ENCODE data around the gene CNRIP1. TPM values are rescaled to one million over a fixed set of nuclear protein-coding genes. Genes with fewer than 3 reads are reported as not detected.
A peak's percentile ranks its signal among the peaks of the same experiment; 100 is the strongest.

Gene CNRIP1
- total RNA-seq, 2 donors from 2014 or later, result 39.7 to 45.6 TPM

DNA sequence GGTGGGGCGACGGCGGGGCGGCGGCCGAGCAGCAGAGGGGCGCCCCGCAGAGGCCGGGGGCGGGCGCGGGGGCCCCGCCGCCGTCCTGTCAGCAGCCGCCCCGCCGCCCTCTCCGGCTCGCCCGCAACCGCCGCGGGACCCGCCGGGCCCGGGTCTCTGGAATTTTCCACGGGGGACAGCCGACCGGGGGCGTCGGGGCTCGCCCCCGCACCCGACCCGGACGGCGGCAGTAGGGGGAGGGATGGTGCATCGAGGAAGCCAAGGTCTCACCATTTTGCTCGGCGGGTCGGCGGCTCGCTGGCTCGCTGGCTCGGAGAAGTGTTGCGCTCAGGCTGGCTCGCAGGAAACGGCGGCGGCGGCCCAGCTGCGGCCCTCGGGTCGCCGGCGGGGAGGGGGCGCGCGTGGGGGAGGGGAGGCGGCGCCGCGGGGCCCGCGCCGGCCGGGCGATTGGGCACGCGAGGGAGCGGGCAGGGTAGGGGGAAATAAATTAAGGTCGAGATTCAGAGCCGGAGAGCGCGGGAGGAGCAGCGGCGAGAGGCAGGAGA is 67.8 kb downstream of the CNRIP1 start:
- Histone ChIP-seq H3K27me3 (replicated peaks; ENCODE audit: insufficient read depth) (no peaks in the 10 kb centered on the region), H3K4me3 (peak overlapping the region; percentile 93), H3K9me3 (no peaks in the 10 kb centered on the region), H3K4me1 (ENCODE audit: control insufficient read depth in 1 of 2, low read depth in 2 of 2) (peaks cover 45 to 51% of the 10 kb centered on the region in 2 donors), H3K36me3 (no peaks in the 10 kb centered on the region), H3K27ac (peak overlapping the region; percentile 84 to 92)
- no peak for DNase-seq (ENCODE audit: low spot score)
- peak; percentile 17 for ATAC-seq (ENCODE audit: insufficient number of reproducible peaks, low FRiP score, low read depth)
- TF ChIP-seq, protein P1, sequence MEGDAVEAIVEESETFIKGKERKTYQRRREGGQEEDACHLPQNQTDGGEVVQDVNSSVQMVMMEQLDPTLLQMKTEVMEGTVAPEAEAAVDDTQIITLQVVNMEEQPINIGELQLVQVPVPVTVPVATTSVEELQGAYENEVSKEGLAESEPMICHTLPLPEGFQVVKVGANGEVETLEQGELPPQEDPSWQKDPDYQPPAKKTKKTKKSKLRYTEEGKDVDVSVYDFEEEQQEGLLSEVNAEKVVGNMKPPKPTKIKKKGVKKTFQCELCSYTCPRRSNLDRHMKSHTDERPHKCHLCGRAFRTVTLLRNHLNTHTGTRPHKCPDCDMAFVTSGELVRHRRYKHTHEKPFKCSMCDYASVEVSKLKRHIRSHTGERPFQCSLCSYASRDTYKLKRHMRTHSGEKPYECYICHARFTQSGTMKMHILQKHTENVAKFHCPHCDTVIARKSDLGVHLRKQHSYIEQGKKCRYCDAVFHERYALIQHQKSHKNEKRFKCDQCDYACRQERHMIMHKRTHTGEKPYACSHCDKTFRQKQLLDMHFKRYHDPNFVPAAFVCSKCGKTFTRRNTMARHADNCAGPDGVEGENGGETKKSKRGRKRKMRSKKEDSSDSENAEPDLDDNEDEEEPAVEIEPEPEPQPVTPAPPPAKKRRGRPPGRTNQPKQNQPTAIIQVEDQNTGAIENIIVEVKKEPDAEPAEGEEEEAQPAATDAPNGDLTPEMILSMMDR (IDR thresholded peaks at IDR 0.05), result no peak

DNA sequence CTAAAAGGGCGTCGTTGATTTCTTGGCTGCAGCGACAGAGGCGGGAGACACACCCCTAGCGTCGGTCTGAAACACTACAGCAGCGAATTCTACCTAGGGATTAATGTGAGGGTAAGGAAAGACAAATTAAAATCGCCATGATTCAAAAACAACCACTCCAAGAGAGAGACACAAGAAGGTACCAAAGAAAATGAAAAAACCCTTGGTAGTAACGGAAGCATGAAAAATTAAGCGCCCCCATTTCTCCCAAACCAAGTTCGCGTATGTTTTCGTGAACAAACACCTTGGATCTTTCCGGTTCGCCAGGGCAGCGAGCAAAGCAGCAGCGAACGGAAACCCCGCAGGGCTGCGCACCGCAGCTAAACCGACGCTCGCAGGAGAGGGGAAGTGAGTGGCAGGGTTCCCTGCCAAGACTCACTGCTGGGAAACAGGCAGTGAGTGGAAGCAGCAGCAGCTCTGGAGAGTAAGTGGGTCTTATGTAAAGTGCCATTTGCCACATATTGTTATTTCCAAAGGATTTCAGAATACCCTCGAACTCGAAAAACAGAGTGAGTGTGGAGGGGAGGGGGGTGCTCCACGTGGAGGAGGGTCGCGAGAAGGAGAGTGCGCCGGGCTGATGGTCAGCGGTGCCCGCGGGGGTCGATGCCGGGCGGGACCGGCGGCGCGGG is 68.4 kb downstream of the CNRIP1 start:
- no peaks in the 10 kb centered on the region for H3K27me3 ChIP-seq (replicated peaks; ENCODE audit: insufficient read depth)
- H3K36me3 ChIP-seq, result no peaks in the 10 kb centered on the region
- H3K4me3 ChIP-seq, result peak overlapping the region; percentile 93
- peak; percentile 41 for ATAC-seq (ENCODE audit: insufficient number of reproducible peaks, low FRiP score, low read depth)
- no peaks in the 10 kb centered on the region for H3K9me3 ChIP-seq
- peaks cover 48 to 58% of the 10 kb centered on the region in 2 donors for H3K4me1 ChIP-seq (ENCODE audit: control insufficient read depth in 1 of 2, low read depth in 2 of 2)
- TF ChIP-seq, protein P1 (IDR thresholded peaks at IDR 0.05), result peak; percentile 76
- peak overlapping the region; percentile 84 to 92 for H3K27ac ChIP-seq
- DNase-seq (ENCODE audit: low spot score), result no peak

DNA sequence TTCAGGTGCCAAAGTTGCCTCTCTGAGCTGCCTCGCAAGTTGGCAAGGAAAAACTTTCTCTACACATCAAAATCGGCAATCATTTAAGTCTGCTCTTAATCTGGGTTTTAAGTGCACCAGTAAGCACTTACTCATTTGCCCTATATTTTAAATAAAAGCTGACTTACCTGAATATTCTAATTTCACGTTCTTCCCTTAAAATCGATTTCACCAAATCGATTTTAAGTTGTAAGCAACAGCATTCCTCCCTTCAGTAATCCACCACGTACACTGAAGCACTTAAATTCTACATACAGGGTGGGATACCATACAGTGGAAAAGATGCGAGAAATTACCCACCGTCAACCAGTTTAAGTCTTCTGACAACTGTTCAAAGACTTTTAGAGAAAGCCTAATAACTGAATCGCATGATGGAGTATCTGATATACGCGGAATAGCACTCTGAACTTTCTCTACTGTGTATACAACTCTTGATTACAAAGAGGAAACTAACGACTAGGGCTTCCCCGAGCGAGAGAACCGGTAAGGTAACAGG is 69.0 kb downstream of the CNRIP1 start:
- H3K27ac ChIP-seq, result peak overlapping the region; percentile 84 to 92
- H3K27me3 ChIP-seq (replicated peaks; ENCODE audit: insufficient read depth), result no peaks in the 10 kb centered on the region
- no peaks in the 10 kb centered on the region for H3K9me3 ChIP-seq
- DNase-seq (ENCODE audit: low spot score), result no peak
- peaks cover 43 to 56% of the 10 kb centered on the region in 2 donors for H3K4me1 ChIP-seq (ENCODE audit: control insufficient read depth in 1 of 2, low read depth in 2 of 2)
- no peak for ATAC-seq (ENCODE audit: insufficient number of reproducible peaks, low FRiP score, low read depth)
- TF ChIP-seq, protein P1 (IDR thresholded peaks at IDR 0.05), result no peak
- H3K4me3 ChIP-seq, result peak overlapping the region; percentile 93
- H3K36me3 ChIP-seq, result no peaks in the 10 kb centered on the region

DNA sequence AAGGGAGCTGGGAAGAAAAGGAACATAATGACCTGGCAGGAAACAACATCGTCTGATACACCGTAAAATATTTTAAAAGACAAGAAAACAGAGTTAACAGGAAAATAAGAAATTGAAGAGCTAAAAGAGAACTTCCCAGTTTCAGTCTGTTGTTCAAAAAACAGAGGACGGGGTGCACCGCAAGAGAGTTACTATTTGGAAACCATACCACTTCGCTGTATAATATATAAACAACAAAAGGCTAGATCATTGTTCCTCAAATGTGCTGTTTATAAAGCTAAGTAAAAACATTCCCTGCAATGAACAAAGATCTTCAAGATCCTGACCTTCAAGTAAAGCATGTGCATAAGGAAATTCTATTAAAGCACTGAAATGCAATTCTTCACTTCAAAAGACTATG is 69.6 kb downstream of the CNRIP1 start:
- Histone ChIP-seq H3K4me3 (peak overlapping the region; percentile 93), H3K9me3 (no peaks in the 10 kb centered on the region), H3K27me3 (replicated peaks; ENCODE audit: insufficient read depth) (no peaks in the 10 kb centered on the region), H3K4me1 (ENCODE audit: control insufficient read depth in 1 of 2, low read depth in 2 of 2) (peaks cover 43 to 60% of the 10 kb centered on the region in 2 donors), H3K27ac (peak overlapping the region; percentile 84 to 92), H3K36me3 (no peaks in the 10 kb centered on the region)
- TF ChIP-seq, protein P1 (IDR thresholded peaks at IDR 0.05), result no peak
- DNase-seq (ENCODE audit: low spot score), result no peak
- ATAC-seq (ENCODE audit: insufficient number of reproducible peaks, low FRiP score, low read depth), result no peak

DNA sequence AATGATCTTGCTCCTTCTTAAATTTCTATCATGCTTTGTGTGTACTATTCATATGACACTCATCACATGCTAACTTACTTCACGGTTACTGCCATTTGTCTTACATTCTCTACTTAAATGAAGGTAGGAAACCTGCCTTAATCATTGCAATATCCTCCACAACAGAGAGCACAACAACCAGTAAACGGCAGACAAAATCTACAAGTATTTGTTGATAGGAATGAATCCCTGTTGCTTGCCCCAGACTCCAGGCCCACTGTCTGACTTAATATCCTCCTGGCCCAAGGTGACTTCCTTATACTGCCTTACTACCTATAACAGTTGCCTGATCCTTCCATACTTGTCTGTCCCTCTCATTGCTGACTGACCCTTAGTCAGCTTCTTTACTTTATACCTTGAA is 70.9 kb downstream of the CNRIP1 start:
- Histone ChIP-seq H3K4me1 (ENCODE audit: control insufficient read depth in 1 of 2, low read depth in 2 of 2) (peaks cover 44 to 61% of the 10 kb centered on the region in 2 donors), H3K4me3 (no peak overlapping the region), H3K27ac (no peak overlapping the region), H3K27me3 (replicated peaks; ENCODE audit: insufficient read depth) (no peaks in the 10 kb centered on the region), H3K36me3 (no peaks in the 10 kb centered on the region), H3K9me3 (no peaks in the 10 kb centered on the region)
- no peak for ATAC-seq (ENCODE audit: insufficient number of reproducible peaks, low FRiP score, low read depth)
- TF ChIP-seq, protein P1 (IDR thresholded peaks at IDR 0.05), result no peak
- DNase-seq (ENCODE audit: low spot score), result no peak

Measured in thoracic aorta (tissue), 2 donors.